ENCODE data around the gene HS1BP3. TPM values are rescaled to one million over a fixed set of nuclear protein-coding genes. Genes with fewer than 3 reads are reported as not detected.

HS1BP3 gene
- total RNA-seq, 1 experiment from 2014 or later: 16.2 TPM

DNA sequence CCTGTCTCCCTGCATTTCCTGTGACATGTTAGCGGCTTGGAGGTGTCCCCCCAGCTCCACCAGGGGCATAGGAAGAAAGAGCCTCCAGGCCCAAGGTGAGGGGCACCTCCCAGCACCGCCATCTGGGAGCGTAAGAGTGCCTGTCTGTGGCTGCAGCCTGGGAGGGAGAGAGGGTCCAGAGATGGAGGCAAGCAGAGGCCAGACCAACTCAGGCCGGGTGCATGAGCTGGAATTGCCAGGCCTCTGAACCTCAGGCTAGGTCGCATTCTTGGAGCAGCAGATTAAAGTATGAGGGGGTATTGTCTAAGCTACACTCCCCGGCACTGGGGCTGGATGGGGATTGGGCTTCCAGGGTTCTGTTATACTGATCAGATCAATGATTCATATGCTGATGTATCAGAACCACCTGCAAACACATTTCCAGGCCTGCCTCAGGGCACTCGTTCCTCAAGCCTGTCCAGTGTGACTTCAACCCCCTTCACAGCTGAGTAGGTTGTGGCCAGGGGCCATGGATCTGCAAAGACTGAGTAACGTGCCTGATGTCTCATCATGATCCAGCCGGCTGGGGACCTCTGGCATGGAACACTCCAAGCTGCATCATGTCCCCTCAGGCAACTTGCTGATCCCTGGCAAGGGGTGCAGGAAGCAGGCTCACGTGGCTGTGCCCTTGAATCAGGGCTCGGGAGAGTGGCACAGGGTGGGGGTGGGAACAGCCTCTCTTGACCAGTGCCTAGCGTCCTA lies 73.2 kb downstream of the HS1BP3 start:
- TF ChIP-seq EZH2 (IDR thresholded peaks at IDR 0.05; ENCODE audit: low read depth): no peak
- TF ChIP-seq, protein P1, sequence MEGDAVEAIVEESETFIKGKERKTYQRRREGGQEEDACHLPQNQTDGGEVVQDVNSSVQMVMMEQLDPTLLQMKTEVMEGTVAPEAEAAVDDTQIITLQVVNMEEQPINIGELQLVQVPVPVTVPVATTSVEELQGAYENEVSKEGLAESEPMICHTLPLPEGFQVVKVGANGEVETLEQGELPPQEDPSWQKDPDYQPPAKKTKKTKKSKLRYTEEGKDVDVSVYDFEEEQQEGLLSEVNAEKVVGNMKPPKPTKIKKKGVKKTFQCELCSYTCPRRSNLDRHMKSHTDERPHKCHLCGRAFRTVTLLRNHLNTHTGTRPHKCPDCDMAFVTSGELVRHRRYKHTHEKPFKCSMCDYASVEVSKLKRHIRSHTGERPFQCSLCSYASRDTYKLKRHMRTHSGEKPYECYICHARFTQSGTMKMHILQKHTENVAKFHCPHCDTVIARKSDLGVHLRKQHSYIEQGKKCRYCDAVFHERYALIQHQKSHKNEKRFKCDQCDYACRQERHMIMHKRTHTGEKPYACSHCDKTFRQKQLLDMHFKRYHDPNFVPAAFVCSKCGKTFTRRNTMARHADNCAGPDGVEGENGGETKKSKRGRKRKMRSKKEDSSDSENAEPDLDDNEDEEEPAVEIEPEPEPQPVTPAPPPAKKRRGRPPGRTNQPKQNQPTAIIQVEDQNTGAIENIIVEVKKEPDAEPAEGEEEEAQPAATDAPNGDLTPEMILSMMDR (conservative IDR thresholded peaks at IDR 0.05): no peak
- H3K9me3 ChIP-seq (ENCODE audit: insufficient read depth, low read depth): peaks cover 9% of the 10 kb centered on the region
- H3K79me2 ChIP-seq (ENCODE audit: low read depth): no peaks in the 10 kb centered on the region
- H3K27ac ChIP-seq: peak overlapping the region; percentile 94
- H3K27me3 ChIP-seq (ENCODE audit: insufficient read depth, low read depth): no peaks in the 10 kb centered on the region
- no peak overlapping the region for H3K4me3 ChIP-seq
- no peaks in the 10 kb centered on the region for H3K9me2 ChIP-seq (ENCODE audit: insufficient read depth)
- peaks cover 37% of the 10 kb centered on the region for H3F3A ChIP-seq (ENCODE audit: insufficient read depth, low read depth)
- ChIA-PET CTCF (interaction anchor here (0.6 to 0.7 kb wide), 2 partner anchors 25 to 128 kb away, joined by 4 to 5 read pairs; no protein-coding TSS in a partner anchor), POLR2A (ENCODE audit: unreplicated experiment) (interaction anchor here (0.6 to 1.0 kb wide), 3 partner anchors 57 to 224 kb away, joined by 9 to 20 read pairs (median 10); partner anchors contain the start of gene RHOB)
- H3K4me1 ChIP-seq (replicated peaks; ENCODE audit: insufficient read depth): peaks cover 49% of the 10 kb centered on the region
- no peak overlapping the region for H2AFZ ChIP-seq
- intact Hi-C loops (cut with micrococcal nuclease; ENCODE audit: unreplicated experiment): loop anchor here (2.0 kb wide), 2 partner anchors 63 to 131 kb away; partner anchors contain the start of gene RHOB
- BruUV-seq (replicated peaks): no TSS peak
- H3K4me2 ChIP-seq: peak overlapping the region; percentile 65
- no peaks in the 10 kb centered on the region for H4K20me1 ChIP-seq (ENCODE audit: insufficient read depth)
- DNase-seq: peak; percentile 84 to 98
- H3K36me3 ChIP-seq (ENCODE audit: low read depth): no peaks in the 10 kb centered on the region

DNA sequence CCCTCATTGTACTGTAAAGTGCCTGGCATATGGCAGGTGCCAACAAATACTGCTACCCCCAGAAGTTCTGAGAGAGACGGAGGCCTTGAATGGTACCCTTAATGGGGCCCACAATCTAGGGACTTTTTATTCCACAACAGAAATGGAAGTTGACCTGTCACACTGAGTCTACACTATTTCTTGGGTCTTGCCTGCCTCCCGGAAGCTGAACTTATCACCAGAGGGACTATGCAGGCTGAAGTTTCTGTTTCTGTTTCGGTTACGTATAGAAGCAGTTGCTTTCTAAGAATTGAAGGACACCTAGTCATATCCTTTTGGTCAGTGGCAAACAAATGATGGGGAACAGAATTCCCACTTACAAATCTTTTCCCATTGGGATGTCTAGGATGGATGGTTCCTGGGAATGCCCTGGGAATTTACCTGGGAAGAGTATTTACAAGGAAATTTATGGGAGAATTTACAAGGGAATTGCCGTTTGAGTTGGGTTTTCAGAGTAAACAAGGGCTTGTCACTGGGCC lies 74.2 kb downstream of the HS1BP3 start:
- Histone ChIP-seq H3K9me3 (ENCODE audit: insufficient read depth, low read depth) (peaks cover 6% of the 10 kb centered on the region), H3K36me3 (ENCODE audit: low read depth) (no peaks in the 10 kb centered on the region), H3K4me1 (replicated peaks; ENCODE audit: insufficient read depth) (peaks cover 49% of the 10 kb centered on the region), H3K79me2 (ENCODE audit: low read depth) (no peaks in the 10 kb centered on the region), H3F3A (ENCODE audit: insufficient read depth, low read depth) (peaks cover 37% of the 10 kb centered on the region), H3K27me3 (ENCODE audit: insufficient read depth, low read depth) (no peaks in the 10 kb centered on the region), H4K20me1 (ENCODE audit: insufficient read depth) (no peaks in the 10 kb centered on the region), H3K9me2 (ENCODE audit: insufficient read depth) (no peaks in the 10 kb centered on the region), H3K4me2 (peak overlapping the region; percentile 65; the same call in 1 of the 2 replicates), H3K27ac (peak overlapping the region; percentile 52; the same call in 1 of the 2 replicates), H2AFZ (no peak overlapping the region), H3K4me3 (no peak overlapping the region)
- ChIA-PET CTCF (no interaction called here), POLR2A (ENCODE audit: unreplicated experiment) (interaction anchor here (0.5 kb wide), 1 partner anchor 50 kb away, joined by 7 read pairs; no protein-coding TSS in a partner anchor)
- no peak for DNase-seq
- TF ChIP-seq, protein P1 (conservative IDR thresholded peaks at IDR 0.05): no peak
- no peak for TF ChIP-seq EZH2 (IDR thresholded peaks at IDR 0.05; ENCODE audit: low read depth)
- intact Hi-C loops (cut with micrococcal nuclease; ENCODE audit: unreplicated experiment): no loop called here
- BruUV-seq (replicated peaks): no TSS peak

DNA sequence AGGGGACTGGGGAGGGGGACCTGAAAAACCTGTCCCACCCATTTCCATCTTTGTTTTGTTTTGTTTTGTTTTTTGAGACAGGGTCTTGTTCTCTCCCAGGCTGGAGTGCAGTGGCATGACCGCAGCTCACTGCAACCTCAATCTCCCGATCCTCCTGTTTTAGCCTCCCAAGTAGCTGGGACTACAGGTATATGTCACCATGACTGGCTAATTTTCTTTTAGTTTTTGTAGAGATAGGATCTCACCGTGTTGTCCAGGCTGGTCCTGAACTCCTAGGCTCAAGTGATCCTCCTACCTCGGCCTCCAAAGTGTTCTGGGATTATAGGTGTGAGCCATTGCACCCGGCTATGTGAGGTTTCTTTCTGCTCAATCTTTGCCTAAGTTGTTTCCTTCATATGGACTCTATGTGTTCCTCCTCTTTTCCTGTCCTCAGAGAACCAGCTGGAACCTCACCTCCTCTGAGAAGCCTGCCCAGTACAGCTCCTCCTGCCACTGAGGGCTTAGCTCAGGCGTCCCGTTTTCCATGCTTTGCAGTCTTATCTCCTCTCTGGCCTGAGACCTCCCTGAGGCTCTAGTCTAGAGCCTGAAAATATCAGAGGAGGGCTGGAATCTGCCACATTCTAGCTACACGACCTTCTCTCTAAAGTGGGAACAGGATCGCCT lies 74.8 kb downstream of the HS1BP3 start:
- no peak overlapping the region for H3K4me3 ChIP-seq
- H3F3A ChIP-seq (ENCODE audit: insufficient read depth, low read depth): peaks cover 37% of the 10 kb centered on the region
- BruUV-seq (replicated peaks): no TSS peak
- H4K20me1 ChIP-seq (ENCODE audit: insufficient read depth): no peaks in the 10 kb centered on the region
- no peaks in the 10 kb centered on the region for H3K9me2 ChIP-seq (ENCODE audit: insufficient read depth)
- H3K4me1 ChIP-seq (replicated peaks; ENCODE audit: insufficient read depth): peaks cover 49% of the 10 kb centered on the region
- H2AFZ ChIP-seq: no peak overlapping the region
- no peak overlapping the region for H3K4me2 ChIP-seq
- intact Hi-C loops (cut with micrococcal nuclease; ENCODE audit: unreplicated experiment): no loop called here
- no peaks in the 10 kb centered on the region for H3K79me2 ChIP-seq (ENCODE audit: low read depth)
- no peaks in the 10 kb centered on the region for H3K36me3 ChIP-seq (ENCODE audit: low read depth)
- ChIA-PET CTCF (no interaction called here), POLR2A (ENCODE audit: unreplicated experiment) (interaction anchor here (0.5 to 0.6 kb wide), 2 partner anchors 9 to 49 kb away, joined by 4 to 7 read pairs; no protein-coding TSS in a partner anchor)
- TF ChIP-seq EZH2 (IDR thresholded peaks at IDR 0.05; ENCODE audit: low read depth): no peak
- TF ChIP-seq, protein P1 (conservative IDR thresholded peaks at IDR 0.05): no peak
- H3K27me3 ChIP-seq (ENCODE audit: insufficient read depth, low read depth): no peaks in the 10 kb centered on the region
- no peak for DNase-seq
- H3K27ac ChIP-seq: no peak overlapping the region
- H3K9me3 ChIP-seq (ENCODE audit: insufficient read depth, low read depth): no peaks in the 10 kb centered on the region

Data from PC-9 (cell line).